IMR-90 (cell line): Measurements from ENCODE around the gene RIPOR3. TPM values are rescaled to one million over a fixed set of nuclear protein-coding genes. Genes with fewer than 3 reads are reported as not detected.

ENCODE experiments used
- ATAC-seq: fragments of 200-7000 bp; cut with Tn5 transposase; 2 replicates; pipeline ENCODE4 v1.9.1; 2020; ENCODE audit warnings: low read depth, mild to moderate bottlenecking, moderate library complexity
- BruUV-seq: library from RNA; stranded (reverse); fragments of 400-500 nt; replicated peaks from 2 replicates; lab custom pipeline; 2021; lab: Mats Ljungman, UMichigan
- CTCF ChIA-PET: fragments of 300-600 bp; formaldehyde crosslinking; extraction: SDS; loops from one replicate; lab custom pipeline; 2021; ENCODE audit warnings: antibody characterized with exemption; lab: Yijun Ruan, JAX
- POLR2A ChIA-PET: fragments of 300-600 bp; sonication (Branson Sonifier 250); formaldehyde crosslinking; loops from one replicate; lab custom pipeline; 2022; ENCODE audit warnings: antibody characterized with exemption; ENCODE audit not compliant: unreplicated experiment; lab: Charles Lee
- DNase-seq: peaks from one replicate; pipeline ENCODE4 v3.0.0; 2013
- H2AFZ ChIP-seq: replicated peaks from 2 replicates; pipeline ENCODE3; 2013; ENCODE audit warnings: low read length, mild to moderate bottlenecking; ENCODE audit not compliant: poor library complexity
- H2AK5ac ChIP-seq: 2 replicates; pipeline ENCODE4 v1.6.1; 2013; ENCODE audit warnings: low read depth, low read length, inconsistent platforms
- H2AK9ac ChIP-seq: replicated peaks from 2 replicates; pipeline ENCODE3; 2013; ENCODE audit warnings: mild to moderate bottlenecking, low read depth, low read length, moderate library complexity; ENCODE audit not compliant: poor library complexity
- H2BK120ac ChIP-seq: 2 replicates; pipeline ENCODE4 v1.6.1; 2013; ENCODE audit warnings: low read depth, low read length, inconsistent platforms
- H2BK15ac ChIP-seq: 3 replicates; pipeline ENCODE4 v1.6.1; 2013; ENCODE audit warnings: low read depth, low read length, inconsistent platforms
- H2BK20ac ChIP-seq: 2 replicates; pipeline ENCODE4 v1.6.1; 2013; ENCODE audit warnings: low read depth, mild to moderate bottlenecking, inconsistent platforms, low read length, moderate library complexity
- H2BK5ac ChIP-seq: 2 replicates; pipeline ENCODE4 v1.6.1; 2013; ENCODE audit warnings: mild to moderate bottlenecking, low read depth, low read length, inconsistent platforms; ENCODE audit not compliant: poor library complexity, severe bottlenecking
- H3K14ac ChIP-seq: replicated peaks from 2 replicates; pipeline ENCODE4 v1.6.1; 2013; ENCODE audit warnings: low read depth, low read length, inconsistent platforms
- H3K18ac ChIP-seq: 2 replicates; pipeline ENCODE4 v1.6.1; 2013; ENCODE audit warnings: low read depth, low read length, control low read depth
- H3K23ac ChIP-seq: 2 replicates; pipeline ENCODE4 v1.6.1; 2013; ENCODE audit warnings: low read depth, low read length, inconsistent platforms
- H3K27ac ChIP-seq: 2 replicates; pipeline ENCODE4 v1.5.1; 2013; ENCODE audit warnings: mild to moderate bottlenecking, control low read depth, low read length; ENCODE audit not compliant: insufficient read depth
- H3K27me3 ChIP-seq: 2 replicates; pipeline ENCODE4 v1.6.1; 2013; ENCODE audit warnings: low read length; ENCODE audit not compliant: control insufficient read depth, insufficient read depth
- H3K36me3 ChIP-seq: 2 replicates; pipeline ENCODE4 v1.6.1; 2013; ENCODE audit warnings: low read length, mixed read lengths; ENCODE audit not compliant: control insufficient read depth, insufficient read depth
- H3K4ac ChIP-seq: 2 replicates; pipeline ENCODE4 v1.6.1; 2013; ENCODE audit warnings: low read depth, low read length, inconsistent platforms
- H3K4me1 ChIP-seq: 2 replicates; pipeline ENCODE4 v1.6.1; 2013; ENCODE audit warnings: low read length, mixed read lengths; ENCODE audit not compliant: control insufficient read depth, insufficient read depth
- H3K4me2 ChIP-seq: 2 replicates; pipeline ENCODE4 v1.6.1; 2013; ENCODE audit warnings: low read depth, mild to moderate bottlenecking, control low read depth, low read length, moderate library complexity
- H3K4me3 ChIP-seq: 2 replicates; pipeline ENCODE4 v1.5.1; 2013; ENCODE audit warnings: low read depth, mild to moderate bottlenecking, control low read depth, low read length, moderate library complexity; ENCODE audit not compliant: insufficient read depth
- H3K56ac ChIP-seq: 2 replicates; pipeline ENCODE4 v1.6.1; 2013; ENCODE audit warnings: low read length, inconsistent platforms; ENCODE audit not compliant: insufficient read depth; ENCODE audit errors: extremely low read depth
- H3K79me1 ChIP-seq, 2 experiments: 2 replicates each; pipeline ENCODE4 v1.6.1; 2013; ENCODE audit warnings: low read length in 2 of 2, inconsistent platforms in 1 of 2, low read depth in 1 of 2
- H3K9ac ChIP-seq: 2 replicates; pipeline ENCODE4 v1.6.1; 2013; ENCODE audit warnings: low read depth, low read length, control low read depth
- H3K9me1 ChIP-seq: 2 replicates; pipeline ENCODE4 v1.6.1; 2013; ENCODE audit warnings: low read length, inconsistent platforms; ENCODE audit not compliant: insufficient read depth
- H3K9me3 ChIP-seq: 2 replicates; pipeline ENCODE4 v1.6.1; 2013; ENCODE audit warnings: low read length; ENCODE audit not compliant: control insufficient read depth, insufficient read depth
- H4K20me1 ChIP-seq: 2 replicates; pipeline ENCODE4 v1.6.1; 2013; ENCODE audit warnings: low read length, inconsistent platforms; ENCODE audit not compliant: insufficient read depth
- H4K5ac ChIP-seq: 2 replicates; pipeline ENCODE4 v1.6.1; 2013; ENCODE audit warnings: mild to moderate bottlenecking, low read depth, low read length, control low read depth
- H4K8ac ChIP-seq, 2 experiments: 2 replicates each; pipeline ENCODE4 v1.6.1; 2013; ENCODE audit warnings: low read depth in 2 of 2, low read length in 2 of 2, control low read depth in 1 of 2, inconsistent platforms in 1 of 2
- H4K91ac ChIP-seq: 2 replicates; pipeline ENCODE4 v1.6.1; 2013; ENCODE audit warnings: low read depth, low read length, inconsistent platforms; ENCODE audit not compliant: insufficient read depth
- BHLHE40 ChIP-seq: fragments of 150-350 bp; IDR thresholded peaks from 2 replicates; pipeline ENCODE4 v1.6.1; 2016; ENCODE audit warnings: mild to moderate bottlenecking, low read depth, low read length
- CEBPB ChIP-seq: IDR thresholded peaks from 2 replicates; pipeline ENCODE4 v1.6.1; 2012; ENCODE audit warnings: low read depth, low read length, improper control_type of control experiment
- CHD1 ChIP-seq: IDR thresholded peaks from 2 replicates; pipeline ENCODE4 v1.6.1; 2012; ENCODE audit warnings: low read depth, low read length, improper control_type of control experiment
- ELK1 ChIP-seq: fragments of 150-350 bp; IDR thresholded peaks from 2 replicates; pipeline ENCODE4 v1.6.1; 2016; ENCODE audit warnings: low read depth, mild to moderate bottlenecking, low read length, moderate library complexity, borderline replicate concordance
- FOS ChIP-seq: fragments of 150-350 bp; IDR thresholded peaks from 2 replicates; pipeline ENCODE4 v1.6.1; 2016; ENCODE audit warnings: low read depth, low read length
- MAFK ChIP-seq: IDR thresholded peaks from 2 replicates; pipeline ENCODE4 v1.6.1; 2012; ENCODE audit warnings: low read depth, low read length, improper control_type of control experiment
- MAZ ChIP-seq: IDR thresholded peaks from 2 replicates; pipeline ENCODE4 v1.6.1; 2012; ENCODE audit warnings: low read depth, mild to moderate bottlenecking, low read length, improper control_type of control experiment, moderate library complexity, borderline replicate concordance
- MXI1 ChIP-seq: IDR thresholded peaks from 2 replicates; pipeline ENCODE4 v1.6.1; 2012; ENCODE audit warnings: low read depth, mild to moderate bottlenecking, low read length, moderate library complexity, borderline replicate concordance
- NFE2L2 ChIP-seq: fragments of 150-350 bp; IDR thresholded peaks from 2 replicates; pipeline ENCODE4 v1.6.1; 2016; ENCODE audit warnings: low read depth, mild to moderate bottlenecking, low read length
- POLR2A ChIP-seq: IDR thresholded peaks from 2 replicates; pipeline ENCODE4 v1.6.1; 2012; ENCODE audit warnings: mild to moderate bottlenecking, low read depth, low read length
- RAD21 ChIP-seq: IDR thresholded peaks from 2 replicates; pipeline ENCODE4 v1.6.1; 2012; ENCODE audit warnings: low read length, improper control_type of control experiment
- RCOR1 ChIP-seq: IDR thresholded peaks from 2 replicates; pipeline ENCODE4 v1.6.1; 2012; ENCODE audit warnings: mild to moderate bottlenecking, low read length, improper control_type of control experiment; ENCODE audit not compliant: insufficient replicate concordance
- RFX5 ChIP-seq: IDR thresholded peaks from 2 replicates; pipeline ENCODE4 v1.8.0; 2012; ENCODE audit warnings: low read depth, mild to moderate bottlenecking, low read length, moderate library complexity
- SMC3 ChIP-seq: fragments of 150-350 bp; IDR thresholded peaks from 2 replicates; pipeline ENCODE4 v1.6.1; 2016; ENCODE audit warnings: low read depth, mild to moderate bottlenecking, antibody characterized with exemption, low read length, moderate library complexity
- WGBS, 2 experiments: methylation state at CpG; one replicate each; pipeline versions ENCODE4 v1.1.5 to v1.1.7; 2013; ENCODE audit warnings: missing lambda C conversion rate in 2 of 2; ENCODE audit not compliant: insufficient read length in 1 of 2; ENCODE audit errors: extremely low coverage in 2 of 2; 5-methylcytosine and 5-hydroxymethylcytosine counted together
- dilution Hi-C: fragments of 300-500 bp; cut with HindIII; formaldehyde crosslinking; loops from one replicate; pipeline ENCODE4 v1.14.3; 2018; ENCODE audit warnings: low sequenced_read_pairs; ENCODE audit not compliant: unreplicated experiment
- in situ Hi-C: fragments of 300-500 bp; cut with MboI; formaldehyde crosslinking; loops from 3 replicates; pipeline ENCODE4 v1.14.3; 2019; ENCODE audit warnings: low sequenced_read_pairs, inconsistent platforms, mixed read lengths
- intact Hi-C: fragments of 100-400 bp; cut with micrococcal nuclease; formaldehyde crosslinking; loops from 2 replicates; pipeline ENCODE4 v1.10.0; 2022
- polyA plus RNA-seq, 3 experiments: library from polyadenylated mRNA; depleted of rRNA; stranded (reverse); fragments of >200 nt; gene quantifications; 2 replicates each; pipeline ENCODE4 v1.2.3, GENCODE V29; 2012; ENCODE audit warnings: low replicate concordance in 1 of 3
- total RNA-seq: library from RNA; depleted of rRNA; stranded (reverse); fragments of >200 nt; gene quantifications from 2 replicates; pipeline ENCODE4 v1.2.3, GENCODE V29; 2012
- TF ChIP-seq, protein P1 (sequence below): conservative IDR thresholded peaks from 2 replicates; pipeline ENCODE4 v1.5.1; 2012; ENCODE audit warnings: mild to moderate bottlenecking, low read depth, low read length, improper control_type of control experiment

The RIPOR3 gene
- total and polyA plus RNA-seq, 2 of the 4 experiments (the other 2 are of a cell fraction), result 0.54 to 1.7 TPM

DNA sequence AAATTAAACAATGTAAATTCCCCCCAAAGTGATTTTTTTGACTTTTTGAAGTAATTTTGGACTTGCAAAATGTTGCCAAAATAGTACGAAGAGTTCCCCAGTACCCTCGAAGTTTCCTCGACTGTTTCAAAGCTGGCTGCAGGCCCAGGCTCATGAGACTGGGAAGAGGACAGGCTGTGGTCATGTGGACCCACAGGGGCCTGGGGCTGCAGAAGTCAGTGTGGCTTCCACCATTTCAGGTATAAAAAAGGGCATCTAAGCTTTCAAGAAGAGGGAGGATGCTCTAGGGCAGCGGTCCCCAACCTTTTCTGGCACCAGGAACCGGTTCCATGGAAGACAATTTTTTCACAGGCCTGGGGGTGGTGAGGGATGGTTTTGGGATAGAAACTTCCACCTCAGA lies 106.1 kb downstream of the RIPOR3 start:
- H4K8ac ChIP-seq, result no peak overlapping the region
- peaks cover 6% of the 10 kb centered on the region; the same call in 1 of the 2 replicates for H3K4me1 ChIP-seq
- peaks cover 12 to 40% of the 10 kb centered on the region in 2 experiments for H3K79me1 ChIP-seq
- no peak overlapping the region for H2BK5ac ChIP-seq
- ChIA-PET CTCF (interaction anchor here (0.6 kb wide), 1 partner anchor 142 kb away, joined by 6 read pairs; no protein-coding TSS in a partner anchor), POLR2A (no interaction called here)
- no peak overlapping the region for H2AK9ac ChIP-seq
- no peak overlapping the region for H4K91ac ChIP-seq
- peaks cover 74% of the 10 kb centered on the region for H3K36me3 ChIP-seq
- H2AFZ ChIP-seq, result no peak overlapping the region
- H3K4me3 ChIP-seq, result no peak overlapping the region
- H3K9me3 ChIP-seq, result no peaks in the 10 kb centered on the region
- H2BK120ac ChIP-seq, result no peak overlapping the region
- H4K20me1 ChIP-seq, result peaks cover 20% of the 10 kb centered on the region
- no peak overlapping the region for H3K27ac ChIP-seq
- no peak overlapping the region for H2BK15ac ChIP-seq
- H2BK20ac ChIP-seq, result no peak overlapping the region
- H3K4me2 ChIP-seq, result no peak overlapping the region
- H3K18ac ChIP-seq, result no peak overlapping the region
- TF ChIP-seq BHLHE40, result no peak
- TF ChIP-seq NFE2L2, result no peak
- no peak for TF ChIP-seq FOS
- no peak for TF ChIP-seq ELK1
- TF ChIP-seq MAFK, result no peak
- no peak for TF ChIP-seq SMC3
- TF ChIP-seq, protein P1, sequence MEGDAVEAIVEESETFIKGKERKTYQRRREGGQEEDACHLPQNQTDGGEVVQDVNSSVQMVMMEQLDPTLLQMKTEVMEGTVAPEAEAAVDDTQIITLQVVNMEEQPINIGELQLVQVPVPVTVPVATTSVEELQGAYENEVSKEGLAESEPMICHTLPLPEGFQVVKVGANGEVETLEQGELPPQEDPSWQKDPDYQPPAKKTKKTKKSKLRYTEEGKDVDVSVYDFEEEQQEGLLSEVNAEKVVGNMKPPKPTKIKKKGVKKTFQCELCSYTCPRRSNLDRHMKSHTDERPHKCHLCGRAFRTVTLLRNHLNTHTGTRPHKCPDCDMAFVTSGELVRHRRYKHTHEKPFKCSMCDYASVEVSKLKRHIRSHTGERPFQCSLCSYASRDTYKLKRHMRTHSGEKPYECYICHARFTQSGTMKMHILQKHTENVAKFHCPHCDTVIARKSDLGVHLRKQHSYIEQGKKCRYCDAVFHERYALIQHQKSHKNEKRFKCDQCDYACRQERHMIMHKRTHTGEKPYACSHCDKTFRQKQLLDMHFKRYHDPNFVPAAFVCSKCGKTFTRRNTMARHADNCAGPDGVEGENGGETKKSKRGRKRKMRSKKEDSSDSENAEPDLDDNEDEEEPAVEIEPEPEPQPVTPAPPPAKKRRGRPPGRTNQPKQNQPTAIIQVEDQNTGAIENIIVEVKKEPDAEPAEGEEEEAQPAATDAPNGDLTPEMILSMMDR, result no peak
- no peak for TF ChIP-seq MAZ
- no peak for TF ChIP-seq MXI1
- no peak for TF ChIP-seq CHD1
- TF ChIP-seq POLR2A, result no peak
- no peak for TF ChIP-seq RAD21
- TF ChIP-seq CEBPB, result no peak
- no peak for TF ChIP-seq RFX5
- TF ChIP-seq RCOR1, result no peak
- no peak overlapping the region for H3K9ac ChIP-seq
- intact Hi-C loops (no loop called here), in situ Hi-C loops (no loop called here), dilution Hi-C loops (no loop called here)
- H3K23ac ChIP-seq, result no peak overlapping the region
- no TSS peak for BruUV-seq
- H3K14ac ChIP-seq, result no peak overlapping the region
- H3K4ac ChIP-seq, result no peak overlapping the region
- WGBS, 2 experiments, result 60% methylated on average over 1 of the region's 5 CpGs; no CpG with 5 or more reads in 1 of the 2 experiments
- ATAC-seq (no peak), DNase-seq (no peak)
- H3K9me1 ChIP-seq, result no peaks in the 10 kb centered on the region
- no peak overlapping the region for H3K56ac ChIP-seq
- no peaks in the 10 kb centered on the region for H3K27me3 ChIP-seq
- no peak overlapping the region for H2AK5ac ChIP-seq
- no peak overlapping the region for H4K5ac ChIP-seq
